Body of pancreas (tissue), 4 donors: ENCODE results near the gene EMX1. TPM values are rescaled to one million over a fixed set of nuclear protein-coding genes. Genes with fewer than 3 reads are reported as not detected.

Experiments used
- ATAC-seq: fragments of 150-250 bp; one replicate; pipeline ENCODE4 v1.9.1; 2016
- DNase-seq, 4 donors: peaks; one replicate each; pipeline ENCODE4 v3.0.0-alpha.2; 2019
- H3K27ac ChIP-seq, 4 donors: fragments of 200-600 bp; sonication (generic); 1 replicate in 3 of 4; 2 replicates in 1 of 4; pipeline versions ENCODE4 v1.5.1 to v1.6.1; 2016 to 2019; ENCODE audit warnings: mild to moderate bottlenecking in 1 of 4, mixed read lengths in 1 of 4, moderate library complexity in 1 of 4
- H3K27me3 ChIP-seq, 2 donors: fragments of 200-600 bp; sonication (generic); one replicate each; pipeline ENCODE4 v1.6.0; 2016; ENCODE audit warnings: mild to moderate bottlenecking in 1 of 2
- H3K36me3 ChIP-seq, 2 donors: fragments of 200-600 bp; sonication (generic); replicated peaks in 1 of 2; 2 replicates each; pipeline ENCODE4 v1.5.1; 2016; ENCODE audit warnings: low read depth in 2 of 2; ENCODE audit not compliant: insufficient read depth in 1 of 2
- H3K4me1 ChIP-seq: fragments of 200-600 bp; sonication (generic); one replicate; pipeline ENCODE4 v1.6.0; 2016
- H3K4me3 ChIP-seq, 2 donors: fragments of 200-600 bp; sonication (generic); 1 replicate in 1 of 2; 2 replicates in 1 of 2; pipeline ENCODE4 v1.5.1; 2016 to 2019
- H3K9me3 ChIP-seq, 3 donors: fragments of 200-600 bp; sonication (generic); 1 replicate in 2 of 3; 2 replicates in 1 of 3; pipeline ENCODE4 v1.5.1; 2016
- POLR2A ChIP-seq, 3 donors: fragments of 450-650 bp; IDR thresholded peaks; one replicate each; pipeline ENCODE4 v1.6.1; 2016; ENCODE audit warnings: antibody characterized with exemption in 3 of 3, mild to moderate bottlenecking in 2 of 3
- WGBS, 2 donors: methylation state at CpG; one replicate each; pipeline ENCODE4 v1.1.5; 2017; 5-methylcytosine and 5-hydroxymethylcytosine counted together
- intact Hi-C: fragments of 100-400 bp; cut with DNase I; formaldehyde crosslinking; loops from one replicate; pipeline ENCODE4 v1.15.1; 2023
- total RNA-seq, 2 donors: library from RNA; depleted of rRNA; stranded (reverse); fragments of >200 nt; gene quantifications; one replicate each; pipeline ENCODE4 v1.1.0, GENCODE V29; 2016
- TF ChIP-seq, protein P1 (sequence below), 7 experiments: fragments of 450-650 bp in 4 of 7; fragments of 200-600 bp in 3 of 7; sonication (generic) in 3 of 7; IDR thresholded peaks; one replicate each; pipeline ENCODE4 v1.5.1; 2016 to 2019; ENCODE audit warnings: antibody characterized with exemption in 7 of 7

EMX1 gene
- total RNA-seq, 2 donors from 2014 or later = 0.26 to 0.33 TPM

DNA sequence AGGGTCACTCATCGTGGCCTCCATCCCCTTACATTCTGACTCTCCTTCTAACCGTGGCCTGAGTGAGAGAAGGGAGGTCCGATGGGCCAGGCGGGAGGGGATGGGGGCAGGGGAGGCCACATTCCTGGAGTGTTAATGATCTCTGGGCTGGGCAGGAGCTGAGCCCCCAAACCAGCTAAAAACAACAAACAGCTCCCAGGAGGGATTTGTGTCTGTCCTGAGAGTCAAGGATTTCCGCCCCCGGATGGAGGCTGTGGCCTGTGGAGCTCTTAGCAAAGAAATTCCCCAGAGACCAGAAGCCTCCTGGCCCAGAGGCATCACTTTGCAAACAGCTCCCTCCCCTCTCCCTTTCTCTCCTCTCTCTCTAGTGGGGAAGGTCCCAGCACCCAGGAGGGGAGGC is 23.5 kb downstream of the EMX1 start:
- 75 to 87% methylated on average over 6 of the region's 6 CpGs for WGBS, 2 donors
- Histone ChIP-seq H3K9me3 (no peaks in the 10 kb centered on the region), H3K27me3 (no peaks in the 10 kb centered on the region), H3K36me3 (no peaks in the 10 kb centered on the region), H3K4me3 (no peak overlapping the region), H3K4me1 (no peaks in the 10 kb centered on the region), H3K27ac (no peak overlapping the region)
- ATAC-seq (no peak), DNase-seq (no peak)
- intact Hi-C loops = no loop called here
- no peak for TF ChIP-seq POLR2A (IDR thresholded peaks at IDR 0.05)
- TF ChIP-seq, protein P1, sequence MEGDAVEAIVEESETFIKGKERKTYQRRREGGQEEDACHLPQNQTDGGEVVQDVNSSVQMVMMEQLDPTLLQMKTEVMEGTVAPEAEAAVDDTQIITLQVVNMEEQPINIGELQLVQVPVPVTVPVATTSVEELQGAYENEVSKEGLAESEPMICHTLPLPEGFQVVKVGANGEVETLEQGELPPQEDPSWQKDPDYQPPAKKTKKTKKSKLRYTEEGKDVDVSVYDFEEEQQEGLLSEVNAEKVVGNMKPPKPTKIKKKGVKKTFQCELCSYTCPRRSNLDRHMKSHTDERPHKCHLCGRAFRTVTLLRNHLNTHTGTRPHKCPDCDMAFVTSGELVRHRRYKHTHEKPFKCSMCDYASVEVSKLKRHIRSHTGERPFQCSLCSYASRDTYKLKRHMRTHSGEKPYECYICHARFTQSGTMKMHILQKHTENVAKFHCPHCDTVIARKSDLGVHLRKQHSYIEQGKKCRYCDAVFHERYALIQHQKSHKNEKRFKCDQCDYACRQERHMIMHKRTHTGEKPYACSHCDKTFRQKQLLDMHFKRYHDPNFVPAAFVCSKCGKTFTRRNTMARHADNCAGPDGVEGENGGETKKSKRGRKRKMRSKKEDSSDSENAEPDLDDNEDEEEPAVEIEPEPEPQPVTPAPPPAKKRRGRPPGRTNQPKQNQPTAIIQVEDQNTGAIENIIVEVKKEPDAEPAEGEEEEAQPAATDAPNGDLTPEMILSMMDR (IDR thresholded peaks at IDR 0.05) = no peak

DNA sequence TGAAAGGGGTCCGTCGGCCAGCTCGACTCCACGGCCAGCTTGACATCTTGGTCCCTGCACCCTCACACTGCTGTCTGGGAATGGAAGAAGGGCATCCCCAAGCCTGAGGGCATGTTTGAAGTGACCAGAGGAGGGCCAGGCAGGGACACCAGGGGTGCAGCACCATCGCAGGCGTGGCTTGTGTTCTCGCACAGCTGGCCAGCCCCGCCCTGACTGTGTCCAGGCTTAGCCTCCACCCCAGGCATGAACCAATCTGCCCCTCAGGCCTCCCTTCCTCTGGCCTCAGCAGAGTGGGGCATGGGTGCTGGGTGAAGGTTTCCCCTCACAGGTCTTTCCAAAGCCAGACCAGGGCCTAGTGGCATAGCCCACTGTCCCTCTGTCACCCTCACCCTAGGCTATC is 25.0 kb downstream of the EMX1 start:
- 74 to 95% methylated on average over 4 to 8 of the region's 8 CpGs for WGBS, 2 donors
- Histone ChIP-seq H3K4me1 (no peaks in the 10 kb centered on the region), H3K27ac (no peak overlapping the region), H3K9me3 (no peaks in the 10 kb centered on the region), H3K4me3 (no peak overlapping the region), H3K27me3 (no peaks in the 10 kb centered on the region), H3K36me3 (no peaks in the 10 kb centered on the region)
- DNase-seq (no peak), ATAC-seq (no peak)
- TF ChIP-seq POLR2A (IDR thresholded peaks at IDR 0.05) = no peak
- TF ChIP-seq, protein P1 (IDR thresholded peaks at IDR 0.05) = no peak
- intact Hi-C loops = no loop called here

DNA sequence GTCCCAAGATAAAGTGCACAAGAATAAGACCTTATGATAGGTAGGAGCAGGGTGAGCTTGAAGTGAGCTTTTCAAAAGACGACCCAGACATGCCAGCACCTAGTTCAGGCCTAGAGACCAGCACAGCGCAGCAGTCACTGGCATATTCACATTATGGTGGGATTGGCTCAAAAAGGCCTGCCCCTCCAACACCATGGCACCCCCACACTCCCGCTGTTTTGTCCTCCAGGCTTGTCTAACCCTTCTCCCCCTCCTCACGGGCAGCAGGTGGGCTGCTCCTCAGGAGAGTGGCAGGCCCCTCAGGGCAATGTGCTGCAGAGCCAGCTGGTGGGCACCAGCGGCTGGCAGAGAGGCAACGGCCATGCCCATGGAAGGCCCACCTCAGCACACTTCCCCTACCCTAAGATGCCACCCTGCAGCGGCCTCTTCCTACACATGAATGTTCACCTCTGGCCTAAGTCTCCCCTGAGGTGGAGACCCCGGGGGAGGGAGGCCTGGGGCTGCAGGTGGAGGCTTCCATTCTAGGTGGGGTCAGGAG is 25.6 kb downstream of the EMX1 start:
- ATAC-seq (no peak), DNase-seq (no peak)
- H3K36me3 ChIP-seq = no peaks in the 10 kb centered on the region
- 94% methylated on average over 5 to 7 of the region's 8 CpGs for WGBS, 2 donors
- no peaks in the 10 kb centered on the region for H3K9me3 ChIP-seq
- no peak overlapping the region for H3K27ac ChIP-seq
- intact Hi-C loops = no loop called here
- H3K4me3 ChIP-seq = no peak overlapping the region
- no peaks in the 10 kb centered on the region for H3K27me3 ChIP-seq
- no peaks in the 10 kb centered on the region for H3K4me1 ChIP-seq
- TF ChIP-seq, protein P1 (IDR thresholded peaks at IDR 0.05) = no peak
- no peak for TF ChIP-seq POLR2A (IDR thresholded peaks at IDR 0.05)

DNA sequence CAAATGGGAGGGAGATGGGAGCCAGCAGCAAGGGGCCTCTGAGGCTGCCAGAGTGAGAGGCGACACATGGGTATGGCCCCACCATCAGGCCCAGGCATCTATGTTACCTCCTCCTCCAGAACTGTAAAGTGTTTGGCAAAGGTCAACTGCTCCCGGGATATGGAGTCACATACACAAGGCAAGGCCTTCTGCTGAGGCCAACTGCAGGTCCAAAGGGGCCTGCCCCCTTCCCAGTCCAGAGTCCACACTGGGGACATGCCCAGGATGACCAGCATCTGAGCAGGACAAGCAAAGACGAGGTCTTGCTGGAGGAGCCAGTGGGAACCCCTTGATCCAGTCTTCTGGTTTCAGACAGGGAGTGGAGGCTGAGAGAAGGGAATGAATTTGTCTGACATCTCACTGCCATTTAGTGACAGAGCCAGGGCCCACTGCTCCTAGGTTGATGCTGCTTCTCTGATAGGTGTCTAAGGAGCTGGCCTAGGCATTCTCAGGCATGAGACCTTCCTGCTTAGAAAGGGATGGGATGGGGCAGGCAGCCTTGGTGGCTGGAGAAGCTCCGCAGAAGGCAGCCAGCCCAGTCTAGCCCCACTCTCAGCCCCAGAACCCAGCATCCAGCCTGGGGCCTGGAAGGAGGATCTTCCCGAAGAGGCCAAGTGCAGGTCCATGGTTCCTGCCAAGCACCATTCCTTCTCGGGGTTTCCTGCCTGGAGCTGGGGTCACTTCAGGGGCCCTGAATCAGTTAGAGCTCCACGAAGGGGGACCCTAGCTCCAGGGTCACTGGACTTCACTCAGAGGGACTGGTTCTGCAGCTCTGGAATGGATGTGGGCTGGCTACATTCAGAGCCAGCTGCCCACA is 26.4 kb downstream of the EMX1 start:
- 83 to 88% methylated on average over 5 to 7 of the region's 7 CpGs for WGBS, 2 donors
- no peak for ATAC-seq
- DNase-seq = no peak
- H3K27me3 ChIP-seq = no peaks in the 10 kb centered on the region
- H3K4me3 ChIP-seq = no peak overlapping the region
- no peak overlapping the region for H3K27ac ChIP-seq
- H3K9me3 ChIP-seq = no peaks in the 10 kb centered on the region
- H3K4me1 ChIP-seq = no peaks in the 10 kb centered on the region
- TF ChIP-seq, protein P1 (IDR thresholded peaks at IDR 0.05) = no peak
- no peak for TF ChIP-seq POLR2A (IDR thresholded peaks at IDR 0.05)
- intact Hi-C loops = no loop called here
- no peaks in the 10 kb centered on the region for H3K36me3 ChIP-seq
